SK-N-MC (cell line): ENCODE data around the gene PRMT7.

Experiments
- EZH2 ChIP-seq: fragments of 200-600 bp; sonication (generic); IDR thresholded peaks from one replicate; pipeline ENCODE4 v1.6.1; 2017; ENCODE audit warnings: antibody characterized with exemption
- FOXP2 ChIP-seq: optimal IDR thresholded peaks from 2 replicates; pipeline ENCODE3; 2011; ENCODE audit warnings: mild to moderate bottlenecking, moderate library complexity; ENCODE audit not compliant: insufficient read depth; ENCODE audit errors: extremely low read length, control extremely low read depth
- POLR2AphosphoS5 ChIP-seq: IDR thresholded peaks from 2 replicates; pipeline ENCODE4 v1.6.1; 2012; ENCODE audit warnings: mild to moderate bottlenecking, low read depth, low read length, borderline replicate concordance

DNA sequence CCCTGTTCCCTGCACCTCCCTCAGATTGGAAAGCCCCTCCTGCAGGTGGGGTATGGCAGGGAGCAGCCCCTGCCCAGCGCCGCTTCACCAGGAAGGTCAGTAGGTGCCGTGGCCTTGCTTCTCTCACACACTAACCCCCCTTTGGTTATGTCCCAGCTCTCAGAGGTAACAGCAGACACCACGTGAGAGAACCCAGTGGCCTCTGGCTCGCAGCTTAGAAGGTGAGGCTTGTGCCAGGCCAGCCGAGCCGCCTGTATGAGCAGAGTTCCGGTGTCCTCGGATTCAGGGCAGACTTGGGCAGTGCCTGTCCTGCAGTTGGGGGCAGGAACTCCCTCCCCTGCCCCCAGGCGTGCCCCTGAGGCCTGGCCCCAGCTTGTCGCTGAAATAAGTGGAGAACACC, 47.1 kb downstream of the PRMT7 start:
- no peak for TF ChIP-seq POLR2AphosphoS5
- no peak for TF ChIP-seq EZH2
- TF ChIP-seq FOXP2 = no peak
